ENCODE measurements around the gene MAJIN.

DNA sequence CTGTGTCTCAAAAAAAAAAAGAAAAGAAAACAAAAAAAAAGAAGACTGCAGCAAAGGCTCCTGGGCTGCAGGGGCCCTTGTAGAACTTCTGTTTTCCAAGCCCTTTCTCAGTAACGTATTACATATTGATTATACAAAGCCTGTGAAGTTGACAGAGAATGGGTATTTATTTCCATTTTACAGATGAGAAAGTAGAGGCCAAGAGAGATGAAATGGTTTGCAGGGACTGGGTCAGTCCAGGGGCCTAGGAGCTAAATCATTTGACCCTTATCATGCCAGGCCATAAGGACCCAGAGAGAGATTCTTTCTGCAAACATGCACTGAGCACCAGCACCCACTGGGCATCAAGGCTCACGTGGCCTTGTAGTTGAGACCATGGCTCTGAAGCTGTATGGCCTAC, 43.0 kb downstream of the MAJIN start:
- TF ChIP-seq, protein P1, sequence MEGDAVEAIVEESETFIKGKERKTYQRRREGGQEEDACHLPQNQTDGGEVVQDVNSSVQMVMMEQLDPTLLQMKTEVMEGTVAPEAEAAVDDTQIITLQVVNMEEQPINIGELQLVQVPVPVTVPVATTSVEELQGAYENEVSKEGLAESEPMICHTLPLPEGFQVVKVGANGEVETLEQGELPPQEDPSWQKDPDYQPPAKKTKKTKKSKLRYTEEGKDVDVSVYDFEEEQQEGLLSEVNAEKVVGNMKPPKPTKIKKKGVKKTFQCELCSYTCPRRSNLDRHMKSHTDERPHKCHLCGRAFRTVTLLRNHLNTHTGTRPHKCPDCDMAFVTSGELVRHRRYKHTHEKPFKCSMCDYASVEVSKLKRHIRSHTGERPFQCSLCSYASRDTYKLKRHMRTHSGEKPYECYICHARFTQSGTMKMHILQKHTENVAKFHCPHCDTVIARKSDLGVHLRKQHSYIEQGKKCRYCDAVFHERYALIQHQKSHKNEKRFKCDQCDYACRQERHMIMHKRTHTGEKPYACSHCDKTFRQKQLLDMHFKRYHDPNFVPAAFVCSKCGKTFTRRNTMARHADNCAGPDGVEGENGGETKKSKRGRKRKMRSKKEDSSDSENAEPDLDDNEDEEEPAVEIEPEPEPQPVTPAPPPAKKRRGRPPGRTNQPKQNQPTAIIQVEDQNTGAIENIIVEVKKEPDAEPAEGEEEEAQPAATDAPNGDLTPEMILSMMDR (IDR thresholded peaks at IDR 0.05): no peak
- no peak for TF ChIP-seq POLR2A (IDR thresholded peaks at IDR 0.05)
